ENCODE results near the gene AP1S3.

GRCh38 chr2:223853425-223853837, 16.0 kb upstream of the AP1S3 start:
- TF ChIP-seq POLR2A (IDR thresholded peaks at IDR 0.05), result no peak
- no peak for TF ChIP-seq CTCF (IDR thresholded peaks at IDR 0.05)
